GM10248 (cell line): ENCODE results near the gene AP3M1.
"Not testable (repeated sequence)": the region's sequence is repeated elsewhere in the genome, so short reads cannot be mapped to it uniquely, and the experiment has no call there.

ENCODE experiments used
- CTCF ChIA-PET: fragments of 300-600 bp; sonication (Branson Sonifier 250); formaldehyde crosslinking; extraction: SDS; loops from one replicate; lab custom pipeline; 2021; ENCODE audit warnings: antibody characterized with exemption; lab: Yijun Ruan, JAX
- POLR2A ChIA-PET: fragments of 350-650 bp; sonication (Branson Sonifier 250); formaldehyde crosslinking; extraction: SDS; loops from one replicate; lab custom pipeline; 2020; ENCODE audit warnings: antibody characterized with exemption; lab: Yijun Ruan, JAX
- DNase-seq: peaks from one replicate; pipeline ENCODE4 v3.0.0; 2012; ENCODE audit errors: extremely low spot score
- TF ChIP-seq, protein P1 (sequence below): IDR thresholded peaks from 2 replicates; pipeline ENCODE4 v1.5.1; 2012; ENCODE audit warnings: mild to moderate bottlenecking, low read depth; ENCODE audit errors: extremely low read depth, missing control alignments, control extremely low read depth

The AP3M1 gene

DNA sequence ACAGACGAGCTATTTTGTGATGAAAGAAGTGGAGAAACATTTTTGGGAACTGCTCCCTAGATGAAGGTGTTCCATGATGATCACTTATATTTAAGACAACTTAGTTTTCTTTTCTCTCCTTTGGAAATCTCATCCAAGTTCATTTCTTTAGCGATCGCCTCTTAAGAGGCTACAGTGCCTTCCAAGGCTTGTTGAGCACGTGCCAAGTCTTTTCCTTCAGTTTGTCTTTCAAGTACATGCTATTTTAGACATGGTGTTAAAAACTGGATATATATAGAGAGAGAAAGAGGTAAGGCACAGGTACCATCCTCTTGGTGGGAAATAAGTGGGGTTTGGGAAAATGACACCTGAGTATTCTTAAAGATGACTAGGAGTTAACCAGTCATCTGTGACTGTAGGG, 3.0 kb upstream of the AP3M1 start:
- ChIA-PET CTCF (interaction anchor here (0.9 to 2.2 kb wide), 5 partner anchors 9 to 90 kb away, joined by 3 to 6 read pairs (median 4); no protein-coding TSS in a partner anchor), POLR2A (no interaction called here)
- no peak for DNase-seq
- TF ChIP-seq, protein P1, sequence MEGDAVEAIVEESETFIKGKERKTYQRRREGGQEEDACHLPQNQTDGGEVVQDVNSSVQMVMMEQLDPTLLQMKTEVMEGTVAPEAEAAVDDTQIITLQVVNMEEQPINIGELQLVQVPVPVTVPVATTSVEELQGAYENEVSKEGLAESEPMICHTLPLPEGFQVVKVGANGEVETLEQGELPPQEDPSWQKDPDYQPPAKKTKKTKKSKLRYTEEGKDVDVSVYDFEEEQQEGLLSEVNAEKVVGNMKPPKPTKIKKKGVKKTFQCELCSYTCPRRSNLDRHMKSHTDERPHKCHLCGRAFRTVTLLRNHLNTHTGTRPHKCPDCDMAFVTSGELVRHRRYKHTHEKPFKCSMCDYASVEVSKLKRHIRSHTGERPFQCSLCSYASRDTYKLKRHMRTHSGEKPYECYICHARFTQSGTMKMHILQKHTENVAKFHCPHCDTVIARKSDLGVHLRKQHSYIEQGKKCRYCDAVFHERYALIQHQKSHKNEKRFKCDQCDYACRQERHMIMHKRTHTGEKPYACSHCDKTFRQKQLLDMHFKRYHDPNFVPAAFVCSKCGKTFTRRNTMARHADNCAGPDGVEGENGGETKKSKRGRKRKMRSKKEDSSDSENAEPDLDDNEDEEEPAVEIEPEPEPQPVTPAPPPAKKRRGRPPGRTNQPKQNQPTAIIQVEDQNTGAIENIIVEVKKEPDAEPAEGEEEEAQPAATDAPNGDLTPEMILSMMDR, result no peak

DNA sequence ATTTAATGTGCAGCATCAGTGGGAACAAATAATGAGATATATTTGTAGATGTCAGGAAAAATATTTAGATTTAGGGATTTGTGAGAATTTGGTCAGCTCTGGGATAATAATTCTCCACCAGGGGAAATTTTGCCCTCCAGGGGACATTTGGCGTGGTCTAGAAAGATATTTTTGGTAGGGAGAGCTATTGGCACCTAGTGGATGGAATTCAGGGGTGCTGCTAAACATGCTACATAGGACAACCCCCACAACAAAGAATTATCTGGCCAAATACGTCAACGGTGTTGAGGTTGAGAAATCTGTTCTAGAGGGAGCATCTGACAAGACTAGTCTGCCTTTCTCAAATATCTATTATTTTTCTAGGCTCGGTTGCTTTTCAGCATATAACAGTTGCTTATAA, 2.5 kb upstream of the AP3M1 start:
- ChIA-PET CTCF (interaction anchor here (0.9 to 2.2 kb wide), 4 partner anchors 8 to 60 kb away, joined by 3 to 6 read pairs (median 4); no protein-coding TSS in a partner anchor), POLR2A (no interaction called here)
- TF ChIP-seq, protein P1, result no peak
- DNase-seq, result no peak

DNA sequence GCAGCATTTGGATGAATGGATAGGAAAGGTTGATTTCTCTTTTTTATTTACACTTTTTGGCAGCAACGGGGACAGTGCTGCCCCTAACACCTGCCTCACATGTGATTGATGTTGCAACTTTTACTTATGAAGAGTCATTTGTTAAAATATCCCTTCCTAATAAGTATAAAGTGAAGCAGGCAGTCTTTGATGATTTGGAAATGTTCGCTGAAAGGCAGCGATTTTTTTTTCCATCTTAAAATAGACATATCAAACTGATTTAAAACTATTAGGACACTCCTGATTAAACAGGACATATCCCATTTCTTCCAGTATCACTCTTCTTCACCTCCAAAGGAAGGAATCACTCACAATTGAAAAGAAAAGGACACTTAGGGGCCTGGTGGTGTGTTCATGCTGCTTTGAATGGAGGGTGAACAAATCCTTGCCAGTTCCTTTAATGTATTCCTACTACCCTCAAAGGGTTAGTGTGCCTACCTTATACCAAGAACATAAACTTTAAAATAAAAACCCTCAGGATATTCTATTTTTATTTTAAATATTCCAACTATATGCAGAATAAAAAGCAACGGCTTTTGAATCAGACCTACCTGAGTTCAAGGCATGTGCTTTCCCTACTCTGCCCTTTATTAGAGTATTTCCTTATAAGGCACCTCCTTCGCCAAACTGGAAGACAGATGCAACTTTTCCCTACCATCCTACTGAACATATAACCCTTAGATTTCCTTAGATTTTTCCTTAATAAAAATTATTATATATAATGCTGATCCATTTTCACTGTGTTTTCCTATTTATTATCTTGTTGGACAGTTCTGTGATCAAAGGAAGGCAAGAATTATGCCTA, 1.5 kb upstream of the AP3M1 start:
- TF ChIP-seq, protein P1, result no peak
- DNase-seq, result no peak
- ChIA-PET CTCF (interaction anchor here (0.6 to 2.7 kb wide), 6 partner anchors 7 to 61 kb away, joined by 3 to 11 read pairs (median 4); no protein-coding TSS in a partner anchor), POLR2A (interaction anchor here (0.6 kb wide), 1 partner anchor 28 kb away, joined by 4 read pairs; no protein-coding TSS in a partner anchor)

DNA sequence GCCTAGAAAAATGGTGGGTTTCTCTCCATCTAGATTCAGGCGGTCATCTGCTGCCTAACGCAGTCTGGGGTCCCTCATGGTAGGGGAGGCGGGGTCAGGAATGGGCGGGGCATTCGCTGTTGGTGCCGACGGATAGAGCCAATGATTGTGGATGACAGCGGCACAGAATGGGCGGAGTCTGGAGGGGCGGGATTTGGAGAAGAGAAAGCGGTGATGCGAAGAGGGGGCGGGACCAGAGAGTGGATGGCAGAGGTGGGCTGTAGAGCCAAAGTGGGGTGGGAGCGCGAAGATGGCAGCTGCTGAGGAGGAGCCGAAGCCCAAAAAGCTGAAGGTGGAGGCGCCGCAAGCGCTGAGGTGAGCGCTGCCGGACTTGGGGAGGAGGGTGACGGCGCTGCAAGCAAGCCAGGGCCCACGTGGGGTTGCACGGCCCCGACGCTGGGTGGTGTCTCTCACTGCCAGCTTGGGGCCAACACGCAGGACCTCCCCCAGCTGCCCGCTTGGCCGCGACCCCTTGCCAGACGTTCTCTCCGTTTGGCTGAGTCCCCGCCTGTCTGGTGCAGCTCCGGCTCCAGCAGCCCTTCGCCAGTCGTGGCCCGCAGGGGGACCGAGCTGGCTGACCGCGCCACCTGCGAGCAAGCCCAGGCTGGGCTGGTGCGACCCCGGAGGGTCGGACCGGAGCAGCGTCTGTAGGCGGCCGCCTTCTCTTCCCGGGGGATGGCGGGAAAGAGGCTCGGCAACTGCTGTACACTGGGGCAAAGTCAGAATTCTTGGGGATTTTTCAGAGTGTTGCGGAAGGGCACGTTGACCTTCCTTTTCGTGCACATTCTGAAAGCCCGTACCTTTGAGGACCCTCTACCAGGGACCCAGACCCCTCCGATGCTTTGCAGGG, 606 bp upstream of the AP3M1 start, which contains the start of gene ADK:
Gene ADK (plus strand): TSS at position 232 of the 889 bp plus-strand sequence. CDS start 58 bp downstream, at position 290.
- peak; percentile 99 for DNase-seq
- ChIA-PET CTCF (interaction anchor here (0.6 to 2.7 kb wide), 8 partner anchors 11 to 84 kb away, joined by 3 to 11 read pairs (median 4); no protein-coding TSS in a partner anchor), POLR2A (interaction anchor here (0.5 to 1.4 kb wide), 3 partner anchors 16 to 29 kb away, joined by 3 to 7 read pairs (median 4); no protein-coding TSS in a partner anchor)
- TF ChIP-seq, protein P1, result peak; percentile 38

DNA sequence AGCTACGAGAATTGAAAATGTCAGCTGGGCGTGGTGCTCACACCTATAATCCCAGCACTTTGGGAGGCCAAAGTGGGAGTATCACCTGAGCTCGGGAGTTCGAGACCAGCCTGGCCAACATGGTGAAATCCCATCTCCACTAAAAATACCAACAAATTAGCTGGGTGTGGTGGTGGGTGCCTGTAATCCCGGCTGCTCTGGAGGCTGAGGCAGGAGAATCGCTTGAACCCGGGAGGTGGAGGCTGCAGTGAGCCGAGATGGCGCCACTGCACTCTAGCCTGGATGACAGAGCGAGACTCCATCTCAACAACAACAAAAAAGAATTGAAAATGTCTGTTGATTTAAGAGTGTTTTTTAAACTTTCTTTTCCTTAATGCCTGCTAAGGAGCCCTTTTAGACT, 3.6 kb downstream of the AP3M1 start:
- not testable (repeated sequence) for DNase-seq
- POLR2A ChIA-PET, result interaction anchor here (0.6 kb wide), 1 partner anchor 1073 kb away, joined by 3 read pairs; no protein-coding TSS in a partner anchor
- CTCF ChIA-PET, result interaction anchor here (0.8 to 1.6 kb wide), 3 partner anchors 9 to 178 kb away, joined by 3 to 4 read pairs (median 3); no protein-coding TSS in a partner anchor

DNA sequence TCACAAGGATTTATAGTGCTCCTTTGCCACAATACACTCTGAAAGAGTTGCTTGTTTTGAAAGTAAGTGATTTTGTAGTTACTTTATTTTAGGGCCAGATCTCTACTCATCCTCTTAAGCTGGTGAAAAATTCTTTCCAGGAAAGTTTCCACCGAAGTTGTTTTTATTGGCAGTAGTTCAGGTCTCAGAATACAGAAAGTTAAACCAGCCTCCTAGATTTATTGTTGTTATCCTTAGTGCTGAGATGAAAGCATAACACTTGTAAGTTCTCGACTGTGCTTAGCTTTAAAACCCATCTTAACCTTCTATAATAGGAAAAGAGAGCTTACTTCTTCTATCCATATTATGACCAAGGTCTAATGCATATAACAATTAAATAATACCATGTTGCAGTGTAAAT, 5.5 kb downstream of the AP3M1 start:
- DNase-seq, result no peak
- ChIA-PET POLR2A (interaction anchor here (0.7 kb wide), 1 partner anchor 29 kb away, joined by 3 read pairs; no protein-coding TSS in a partner anchor), CTCF (interaction anchor here (0.8 to 1.8 kb wide), 4 partner anchors 8 to 22 kb away, joined by 3 to 4 read pairs (median 3); no protein-coding TSS in a partner anchor)
- TF ChIP-seq, protein P1, result no peak
